Prostate gland (tissue), 2 donors: ENCODE measurements around the gene RBP7. TPM values are rescaled to one million over a fixed set of nuclear protein-coding genes. Genes with fewer than 3 reads are reported as not detected.

Experiments used
- DNase-seq: peaks from one replicate; pipeline ENCODE4 v3.0.0-alpha.2; 2019; ENCODE audit warnings: low spot score
- H3K27ac ChIP-seq, 2 donors: fragments of 200-600 bp; sonication (generic); 2 replicates each; pipeline ENCODE4 v1.5.1; 2017 to 2019
- H3K27me3 ChIP-seq: fragments of 200-600 bp; sonication (generic); replicated peaks from 2 replicates; pipeline ENCODE4 v1.5.1; 2019; ENCODE audit not compliant: insufficient read depth
- H3K36me3 ChIP-seq, 2 donors: fragments of 200-600 bp; sonication (generic); 1 replicate in 1 of 2; 2 replicates in 1 of 2; pipeline versions ENCODE4 v1.5.1 to v1.8.1; 2017 to 2019
- H3K4me1 ChIP-seq: fragments of 200-600 bp; sonication (generic); replicated peaks from 2 replicates; pipeline ENCODE4 v1.5.1; 2019
- H3K4me3 ChIP-seq, 2 donors: fragments of 200-600 bp; sonication (generic); 2 replicates each; pipeline ENCODE4 v1.5.1; 2017 to 2019
- H3K9me3 ChIP-seq: fragments of 200-600 bp; sonication (generic); 2 replicates; pipeline ENCODE4 v1.5.1; 2017
- CTCF ChIP-seq, 4 experiments: fragments of 200-600 bp in 2 of 4; fragments of 450-650 bp in 2 of 4; sonication (generic) in 2 of 4; IDR thresholded peaks; 1 replicate in 3 of 4; 2 replicates in 1 of 4; pipeline ENCODE4 v1.5.1; 2016 to 2019; ENCODE audit warnings: antibody characterized with exemption in 4 of 4, mild to moderate bottlenecking in 2 of 4, moderate library complexity in 2 of 4
- POLR2A ChIP-seq: fragments of 450-650 bp; IDR thresholded peaks from one replicate; pipeline ENCODE4 v1.6.1; 2016; ENCODE audit warnings: antibody characterized with exemption, mild to moderate bottlenecking
- POLR2AphosphoS5 ChIP-seq: sonication (generic); formaldehyde crosslinking; IDR thresholded peaks from one replicate; pipeline ENCODE4 v1.6.1; 2017; ENCODE audit warnings: antibody characterized with exemption
- WGBS: methylation state at CpG from one replicate; pipeline ENCODE4 v1.1.5; 2018; 5-methylcytosine and 5-hydroxymethylcytosine counted together
- intact Hi-C: fragments of 100-400 bp; cut with DNase I; formaldehyde crosslinking; loops from one replicate; pipeline ENCODE4 v1.14.2; 2022
- total RNA-seq, 2 donors: library from RNA; depleted of rRNA; stranded (reverse); fragments of >200 nt; gene quantifications; one replicate each; pipeline ENCODE4 v1.1.0, GENCODE V29; 2016

The RBP7 gene
- total RNA-seq, 2 donors from 2014 or later: 5.9 to 23.5 TPM

GRCh38 chr1:10057343-10057742, 60.3 kb downstream of the RBP7 start:
- Histone ChIP-seq H3K4me3 (no peak overlapping the region), H3K27ac (peak overlapping the region in 1 of 2 donors; percentile 46), H3K27me3 (no peaks in the 10 kb centered on the region), H3K9me3 (no peaks in the 10 kb centered on the region), H3K36me3 (no peaks in the 10 kb centered on the region), H3K4me1 (peaks cover 5% of the 10 kb centered on the region)
- intact Hi-C loops: no loop called here
- no peak for TF ChIP-seq POLR2AphosphoS5
- no peak for TF ChIP-seq POLR2A
- TF ChIP-seq CTCF (IDR thresholded peaks at IDR 0.05): no peak
- no peak for DNase-seq
- WGBS: 69% methylated on average over 4 of the region's 4 CpGs

- peaks cover 5% of the 10 kb centered on the region for H3K4me1 ChIP-seq
- no peak overlapping the region for H3K4me3 ChIP-seq
- intact Hi-C loops: no loop called here
- H3K36me3 ChIP-seq: no peaks in the 10 kb centered on the region
- peak overlapping the region in 1 of 2 donors; percentile 10 for H3K27ac ChIP-seq
- no peaks in the 10 kb centered on the region for H3K9me3 ChIP-seq
- no peaks in the 10 kb centered on the region for H3K27me3 ChIP-seq
- TF ChIP-seq POLR2A (no peak), CTCF (IDR thresholded peaks at IDR 0.05) (no peak), POLR2AphosphoS5 (no peak)
- no peak for DNase-seq
- 65% methylated on average over 5 of the region's 5 CpGs for WGBS
Observed at GRCh38 chr1:10057796-10058195, 60.8 kb downstream of the RBP7 start.

DNA sequence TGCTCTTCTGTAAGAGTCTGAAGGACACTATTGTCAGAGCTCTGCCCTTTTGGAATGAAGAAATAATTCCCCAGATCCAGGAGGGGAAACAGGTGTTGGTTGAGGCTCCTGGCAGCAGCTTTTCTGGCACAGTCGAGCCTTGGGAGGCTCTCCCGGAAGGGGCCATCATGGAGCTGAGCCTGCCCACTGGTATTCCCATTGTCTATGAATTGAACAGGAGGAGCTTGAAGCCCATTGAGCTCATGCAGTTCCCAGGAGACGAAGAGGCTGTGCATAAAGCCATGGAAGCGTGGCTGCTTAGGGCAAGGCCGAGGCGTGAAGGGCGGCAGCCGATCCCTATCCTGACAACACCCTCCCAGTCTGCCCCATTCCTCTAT, 62.3 kb downstream of the RBP7 start:
- intact Hi-C loops: no loop called here
- Histone ChIP-seq H3K36me3 (no peaks in the 10 kb centered on the region), H3K27ac (no peak overlapping the region), H3K4me3 (no peak overlapping the region), H3K27me3 (no peaks in the 10 kb centered on the region), H3K4me1 (peaks cover 5% of the 10 kb centered on the region), H3K9me3 (no peaks in the 10 kb centered on the region)
- 84% methylated on average over 8 of the region's 8 CpGs for WGBS
- DNase-seq: no peak
- TF ChIP-seq POLR2A (no peak), CTCF (IDR thresholded peaks at IDR 0.05) (no peak), POLR2AphosphoS5 (no peak)

DNA sequence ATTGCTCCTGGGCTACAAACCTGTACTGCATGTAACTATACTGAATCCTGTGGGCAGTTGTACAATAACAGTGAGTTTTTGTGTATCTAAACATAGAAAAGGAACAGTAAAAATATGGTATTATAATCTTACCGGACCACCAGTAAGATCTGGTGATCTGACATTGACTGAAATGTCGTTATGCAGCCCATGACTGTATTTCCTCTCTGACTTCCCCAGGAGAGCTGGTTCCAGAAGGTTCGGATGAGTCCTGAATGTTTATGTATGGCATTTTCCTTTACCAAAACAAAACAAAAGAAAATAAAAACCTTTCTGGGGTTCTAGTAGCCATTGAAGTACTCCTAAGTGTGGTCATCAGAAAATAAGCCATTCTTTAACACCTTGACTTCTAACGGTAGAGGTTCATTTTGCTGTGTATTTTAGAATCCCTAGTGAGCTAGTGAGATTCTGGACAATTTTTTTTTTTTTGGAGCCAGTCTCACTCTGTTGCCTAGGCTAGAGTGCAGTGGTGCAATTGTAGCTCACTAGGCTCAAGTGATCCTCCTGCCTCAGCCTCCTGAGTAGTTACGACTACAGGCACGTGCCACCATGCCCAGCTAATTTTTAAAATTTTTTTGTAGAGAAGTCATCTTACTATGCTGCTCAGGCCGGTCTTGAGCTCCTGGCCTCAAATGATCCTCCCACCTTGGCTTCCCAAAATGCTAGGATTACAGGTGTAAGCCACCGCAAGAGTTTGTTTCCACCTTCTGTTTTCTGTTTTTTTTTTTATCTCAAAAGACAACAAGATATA, 63.5 kb downstream of the RBP7 start:
- Histone ChIP-seq H3K9me3 (no peaks in the 10 kb centered on the region), H3K27me3 (no peaks in the 10 kb centered on the region), H3K36me3 (no peaks in the 10 kb centered on the region), H3K4me3 (no peak overlapping the region), H3K4me1 (peaks cover 5% of the 10 kb centered on the region), H3K27ac (no peak overlapping the region)
- TF ChIP-seq POLR2AphosphoS5: no peak
- no peak for TF ChIP-seq CTCF (IDR thresholded peaks at IDR 0.05)
- TF ChIP-seq POLR2A: no peak
- intact Hi-C loops: no loop called here
- WGBS: 89% methylated on average over 8 of the region's 8 CpGs
- no peak for DNase-seq

DNA sequence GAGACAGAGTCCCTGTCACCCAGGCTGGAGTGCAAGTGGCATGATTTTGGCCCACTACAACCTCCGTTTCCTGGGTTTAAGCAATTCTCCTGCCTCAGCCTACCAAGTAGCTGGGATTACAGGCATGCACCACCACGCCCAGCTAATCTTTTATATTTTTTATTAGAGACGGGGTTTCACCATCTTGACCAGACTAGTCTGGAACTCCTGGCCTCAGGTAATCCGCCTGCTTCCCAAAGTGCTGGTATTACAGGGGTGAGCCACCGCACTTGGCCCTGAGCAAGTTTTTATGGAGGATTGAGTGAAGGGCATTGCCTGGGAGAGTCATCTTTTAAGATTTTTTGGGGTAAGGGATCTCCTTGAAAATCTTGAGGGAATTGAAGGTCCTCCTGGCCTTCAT, 64.2 kb downstream of the RBP7 start:
- TF ChIP-seq POLR2AphosphoS5: no peak
- no peak for TF ChIP-seq POLR2A
- TF ChIP-seq CTCF (IDR thresholded peaks at IDR 0.05): no peak
- 88% methylated on average over 5 of the region's 5 CpGs for WGBS
- no peaks in the 10 kb centered on the region for H3K4me1 ChIP-seq
- H3K4me3 ChIP-seq: no peak overlapping the region
- H3K27ac ChIP-seq: no peak overlapping the region
- intact Hi-C loops: no loop called here
- no peaks in the 10 kb centered on the region for H3K9me3 ChIP-seq
- DNase-seq: no peak
- H3K27me3 ChIP-seq: no peaks in the 10 kb centered on the region
- no peaks in the 10 kb centered on the region for H3K36me3 ChIP-seq
